NCI-H524 treated with DMSO at 0.1 percent for 48 hours (cell line): ENCODE measurements around the gene FCMR.
A peak's percentile ranks its signal among the peaks of the same experiment; 100 is the strongest.

Experiments used
- DNase-seq: peaks from one replicate; lab custom pipeline; 2025; lab: John Stamatoyannopoulos, UW

Gene FCMR

GRCh38 chr1:206923009-206923960 is 1.5 kb upstream of the FCMR start:
- no peak for DNase-seq

- no peak for DNase-seq
These were observed 783 bp upstream of the FCMR start for GRCh38 chr1:206922524-206922923.

- DNase-seq: no peak
These were observed 3.7 kb downstream of the FCMR start for GRCh38 chr1:206918076-206918475.

- DNase-seq: no peak
These were observed 5.6 kb downstream of the FCMR start for GRCh38 chr1:206916000-206916709.

GRCh38 chr1:206915030-206915735 is 6.6 kb downstream of the FCMR start:
- DNase-seq: no peak

GRCh38 chr1:206913766-206914537 is 7.8 kb downstream of the FCMR start:
- no peak for DNase-seq

GRCh38 chr1:206912445-206913095 is 9.2 kb downstream of the FCMR start:
- DNase-seq: peak; percentile 13

GRCh38 chr1:206911064-206911663 is 10.6 kb downstream of the FCMR start:
- no peak for DNase-seq

GRCh38 chr1:206909883-206910318 is 11.8 kb downstream of the FCMR start:
- no peak for DNase-seq

GRCh38 chr1:206909161-206909882 is 12.4 kb downstream of the FCMR start:
- no peak for DNase-seq

- no peak for DNase-seq
These were observed 13.7 kb downstream of the FCMR start for GRCh38 chr1:206908038-206908437.

- no peak for DNase-seq
These were observed 14.3 kb downstream of the FCMR start for GRCh38 chr1:206907304-206907991.

GRCh38 chr1:206905295-206906164 is 16.2 kb downstream of the FCMR start:
- no peak for DNase-seq

GRCh38 chr1:206904423-206905142 is 17.2 kb downstream of the FCMR start:
- DNase-seq: no peak

- no peak for DNase-seq
These were observed 18.1 kb downstream of the FCMR start for GRCh38 chr1:206903687-206904086.

GRCh38 chr1:206902702-206903101 is 19.0 kb downstream of the FCMR start:
- no peak for DNase-seq

- no peak for DNase-seq
These were observed 19.8 kb downstream of the FCMR start for GRCh38 chr1:206901944-206902343.

GRCh38 chr1:206900149-206900548 is 21.6 kb downstream of the FCMR start:
- DNase-seq: no peak
